NT2/D1 (cell line): ENCODE data around the gene NAALADL2.

Experiments
- SUZ12 ChIP-seq: IDR thresholded peaks from 2 replicates; pipeline ENCODE4 v1.6.1; 2011; ENCODE audit not compliant: insufficient read length, insufficient read depth; ENCODE audit errors: extremely low read depth
- YY1 ChIP-seq: IDR thresholded peaks from 2 replicates; pipeline ENCODE4 v1.6.1; 2011; ENCODE audit not compliant: insufficient read length, insufficient read depth
- ZNF274 ChIP-seq: IDR thresholded peaks from 2 replicates; pipeline ENCODE4 v1.6.1; 2011; ENCODE audit warnings: mild to moderate bottlenecking, low read depth, low read length

GRCh38 chr3:175105066-175105465 is 245.9 kb downstream of the NAALADL2 start:
- TF ChIP-seq ZNF274 (no peak), YY1 (no peak), SUZ12 (no peak)
